GM12865 (cell line): ENCODE measurements around the gene LHFPL3.

ENCODE experiments used
- DNase-seq: peaks from one replicate; pipeline ENCODE4 v3.0.0; 2010; ENCODE audit warnings: low read depth
- H3K4me3 ChIP-seq: 2 replicates; pipeline ENCODE4 v1.5.1; 2011; ENCODE audit warnings: mild to moderate bottlenecking, low read depth, low read length, control low read depth
- CTCF ChIP-seq: IDR thresholded peaks from 2 replicates; pipeline ENCODE4 v1.5.1; 2011; ENCODE audit warnings: low read length, control low read depth, low read depth, inconsistent platforms; ENCODE audit not compliant: insufficient read depth; ENCODE audit errors: missing control alignments

LHFPL3 gene

GRCh38 chr7:104366390-104366789 is 38.0 kb downstream of the LHFPL3 start:
- no peak overlapping the region for H3K4me3 ChIP-seq
- TF ChIP-seq CTCF: no peak
- DNase-seq: peak; percentile 29

GRCh38 chr7:104367926-104368325 is 39.5 kb downstream of the LHFPL3 start:
- peak; percentile 21 for DNase-seq
- no peak for TF ChIP-seq CTCF
- H3K4me3 ChIP-seq: no peak overlapping the region

GRCh38 chr7:104371216-104371979 is 43.0 kb downstream of the LHFPL3 start:
- DNase-seq: no peak
- no peak for TF ChIP-seq CTCF

GRCh38 chr7:104371980-104372357 is 43.6 kb downstream of the LHFPL3 start:
- no peak overlapping the region for H3K4me3 ChIP-seq
- no peak for TF ChIP-seq CTCF
- DNase-seq: no peak

More at GRCh38 chr7:104371216-104371979, 43.0 kb downstream of the LHFPL3 start:
- no peak overlapping the region for H3K4me3 ChIP-seq

- H3K4me3 ChIP-seq: no peak overlapping the region
- DNase-seq: no peak
- TF ChIP-seq CTCF: no peak
Measured at GRCh38 chr7:104382616-104383015, 54.2 kb downstream of the LHFPL3 start.

- DNase-seq: no peak
- no peak overlapping the region for H3K4me3 ChIP-seq
- no peak for TF ChIP-seq CTCF
Measured at GRCh38 chr7:104386943-104387342, 58.5 kb downstream of the LHFPL3 start.

GRCh38 chr7:104388222-104388621 is 59.8 kb downstream of the LHFPL3 start:
- no peak overlapping the region for H3K4me3 ChIP-seq
- no peak for TF ChIP-seq CTCF
- DNase-seq: no peak
